Measurements from ENCODE around the gene GMCL1.

DNA sequence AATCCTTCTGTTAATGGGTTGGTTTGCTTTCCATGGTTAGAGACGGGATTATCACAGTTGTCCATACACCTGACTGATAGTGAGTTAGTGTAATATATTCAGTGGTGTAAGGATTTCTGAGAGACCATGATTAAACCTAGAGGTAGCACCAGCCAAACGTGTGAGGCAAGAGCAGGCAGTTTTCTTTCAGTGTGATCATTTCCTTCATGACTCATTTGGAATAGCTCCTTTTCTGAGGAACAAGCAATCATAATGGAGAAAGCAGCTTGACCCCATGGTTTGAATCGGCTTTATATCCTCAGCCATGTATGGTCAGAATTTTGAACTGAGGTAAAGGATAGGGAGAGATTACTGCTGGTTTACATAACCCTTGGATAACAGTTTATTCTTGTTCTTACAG is 88.4 kb downstream of the GMCL1 start:
- TF ChIP-seq RAD21 (CRISPR knock-in tag; IDR thresholded peaks at IDR 0.05): no peak
- TF ChIP-seq SMAD1 (CRISPR knock-in tag; IDR thresholded peaks at IDR 0.05; ENCODE audit: borderline replicate concordance, low read depth): no peak
- TF ChIP-seq, protein P1, sequence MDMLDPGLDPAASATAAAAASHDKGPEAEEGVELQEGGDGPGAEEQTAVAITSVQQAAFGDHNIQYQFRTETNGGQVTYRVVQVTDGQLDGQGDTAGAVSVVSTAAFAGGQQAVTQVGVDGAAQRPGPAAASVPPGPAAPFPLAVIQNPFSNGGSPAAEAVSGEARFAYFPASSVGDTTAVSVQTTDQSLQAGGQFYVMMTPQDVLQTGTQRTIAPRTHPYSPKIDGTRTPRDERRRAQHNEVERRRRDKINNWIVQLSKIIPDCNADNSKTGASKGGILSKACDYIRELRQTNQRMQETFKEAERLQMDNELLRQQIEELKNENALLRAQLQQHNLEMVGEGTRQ (IDR thresholded peaks at IDR 0.05; ENCODE audit: low read depth, low read length): no peak
- TF ChIP-seq, protein P1 (CRISPR knock-in tag; IDR thresholded peaks at IDR 0.05; ENCODE audit: borderline replicate concordance): no peak
- no peak for TF ChIP-seq BHLHE40 (IDR thresholded peaks at IDR 0.05; ENCODE audit: low read length)
- TF ChIP-seq, protein P2, sequence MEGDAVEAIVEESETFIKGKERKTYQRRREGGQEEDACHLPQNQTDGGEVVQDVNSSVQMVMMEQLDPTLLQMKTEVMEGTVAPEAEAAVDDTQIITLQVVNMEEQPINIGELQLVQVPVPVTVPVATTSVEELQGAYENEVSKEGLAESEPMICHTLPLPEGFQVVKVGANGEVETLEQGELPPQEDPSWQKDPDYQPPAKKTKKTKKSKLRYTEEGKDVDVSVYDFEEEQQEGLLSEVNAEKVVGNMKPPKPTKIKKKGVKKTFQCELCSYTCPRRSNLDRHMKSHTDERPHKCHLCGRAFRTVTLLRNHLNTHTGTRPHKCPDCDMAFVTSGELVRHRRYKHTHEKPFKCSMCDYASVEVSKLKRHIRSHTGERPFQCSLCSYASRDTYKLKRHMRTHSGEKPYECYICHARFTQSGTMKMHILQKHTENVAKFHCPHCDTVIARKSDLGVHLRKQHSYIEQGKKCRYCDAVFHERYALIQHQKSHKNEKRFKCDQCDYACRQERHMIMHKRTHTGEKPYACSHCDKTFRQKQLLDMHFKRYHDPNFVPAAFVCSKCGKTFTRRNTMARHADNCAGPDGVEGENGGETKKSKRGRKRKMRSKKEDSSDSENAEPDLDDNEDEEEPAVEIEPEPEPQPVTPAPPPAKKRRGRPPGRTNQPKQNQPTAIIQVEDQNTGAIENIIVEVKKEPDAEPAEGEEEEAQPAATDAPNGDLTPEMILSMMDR (CRISPR knock-in tag; IDR thresholded peaks at IDR 0.05): no peak
